ENCODE results near the gene ZNF778. TPM values are rescaled to one million over a fixed set of nuclear protein-coding genes. Genes with fewer than 3 reads are reported as not detected.

ZNF778 gene
- total RNA-seq, 2 experiments from 2014 or later: 4.3 to 6.2 TPM

DNA sequence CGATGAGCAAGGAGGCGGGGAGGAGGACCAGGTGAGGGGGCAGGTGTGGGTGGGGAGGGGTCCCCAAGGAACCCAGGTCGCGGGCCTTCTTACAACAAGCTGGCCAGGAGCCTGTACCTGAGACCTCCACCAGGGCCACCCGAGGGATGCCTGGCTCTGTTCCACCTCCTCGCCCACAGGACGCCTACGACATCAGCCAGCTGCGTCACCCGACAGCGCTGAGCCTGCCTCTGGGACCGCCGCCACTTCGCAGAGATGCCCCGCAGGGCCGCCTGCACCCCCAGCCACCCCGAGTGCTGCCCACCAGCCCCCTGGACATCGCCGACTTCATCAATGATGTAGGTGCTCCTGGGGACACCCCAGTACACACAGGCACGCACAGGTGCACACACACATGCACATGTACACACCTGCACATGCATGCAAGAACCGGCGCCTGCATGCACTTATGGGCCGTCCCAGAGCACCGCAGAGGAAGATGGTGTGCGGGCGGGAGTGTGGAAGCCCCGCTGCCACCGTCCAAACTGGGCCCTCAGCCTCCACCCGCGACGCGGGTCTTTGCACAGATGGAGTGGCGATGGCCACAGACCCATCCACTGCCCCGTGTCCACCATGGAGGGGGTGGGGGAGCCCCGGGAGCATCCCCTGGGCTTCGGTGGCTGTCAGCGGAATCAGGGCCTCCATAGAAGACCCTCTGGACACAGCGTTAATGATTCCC lies 23.8 kb upstream of the ZNF778 start:
- H3K36me3 Mint-ChIP-seq (ENCODE audit: low read depth): no peaks in the 10 kb centered on the region
- intact Hi-C loops (cut with micrococcal nuclease): no loop called here
- TF ChIP-seq CTCF (IDR thresholded peaks at IDR 0.05): no peak
- POLR2A ChIA-PET: no interaction called here
- no peaks in the 10 kb centered on the region for H3K4me1 Mint-ChIP-seq (ENCODE audit: low read depth)
- ATAC-seq (no peak), DNase-seq (no peak)
- H3K27me3 Mint-ChIP-seq: peaks cover under 1% of the 10 kb centered on the region
- CTCF ChIA-PET: no interaction called here
- H3K27ac Mint-ChIP-seq: no peak overlapping the region
- no peak overlapping the region for H3K4me3 Mint-ChIP-seq
- H3K9me3 Mint-ChIP-seq: no peaks in the 10 kb centered on the region

- Mint-ChIP-seq H3K27me3 (peaks cover 4% of the 10 kb centered on the region), H3K9me3 (no peaks in the 10 kb centered on the region), H3K4me1 (ENCODE audit: low read depth) (no peaks in the 10 kb centered on the region), H3K36me3 (ENCODE audit: low read depth) (no peaks in the 10 kb centered on the region), H3K4me3 (no peak overlapping the region), H3K27ac (no peak overlapping the region)
- no peak for ATAC-seq
- intact Hi-C loops (cut with micrococcal nuclease): no loop called here
- POLR2A ChIA-PET: no interaction called here
- TF ChIP-seq CTCF (IDR thresholded peaks at IDR 0.05): no peak
- no peak for DNase-seq
- CTCF ChIA-PET: no interaction called here
Observed at GRCh38 chr16:89194340-89195311, 22.9 kb upstream of the ZNF778 start.

DNA sequence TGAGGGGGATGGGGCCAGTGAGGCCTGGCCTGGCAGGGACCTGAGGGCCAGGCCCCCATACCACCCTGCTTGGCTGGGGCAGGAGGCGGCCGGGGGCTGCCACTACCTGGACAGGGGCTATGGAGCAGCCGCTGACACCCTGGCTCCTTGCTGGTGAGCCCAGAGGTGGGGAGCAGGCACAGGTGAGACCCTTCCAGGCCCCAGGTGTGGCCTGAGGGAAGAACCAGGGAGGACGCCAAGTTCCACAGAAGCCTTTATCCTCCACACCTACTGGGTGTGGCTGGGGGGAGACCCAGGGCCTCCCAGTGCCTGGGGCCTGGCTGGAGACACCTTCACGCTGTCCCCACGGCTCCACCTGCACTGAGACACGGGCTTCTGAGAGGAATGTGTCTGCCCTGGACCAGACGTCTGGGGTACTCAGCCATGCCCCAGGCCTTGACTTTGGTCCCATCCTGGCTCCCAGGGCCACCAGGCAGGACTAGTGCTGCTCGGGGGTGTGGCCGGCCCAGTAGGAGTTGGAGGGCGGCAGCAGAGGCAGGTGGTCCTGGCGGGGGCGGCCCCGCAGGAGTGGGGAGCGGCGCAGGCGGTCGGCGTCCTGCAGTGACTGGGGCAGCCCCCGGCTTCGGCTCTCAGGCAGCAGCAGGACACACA lies 21.9 kb upstream of the ZNF778 start:
- POLR2A ChIA-PET: no interaction called here
- DNase-seq (no peak), ATAC-seq (no peak)
- H3K27me3 Mint-ChIP-seq: peaks cover 13% of the 10 kb centered on the region
- H3K36me3 Mint-ChIP-seq (ENCODE audit: low read depth): no peaks in the 10 kb centered on the region
- intact Hi-C loops (cut with micrococcal nuclease): no loop called here
- peaks cover 6% of the 10 kb centered on the region for H3K4me1 Mint-ChIP-seq (ENCODE audit: low read depth)
- no peaks in the 10 kb centered on the region for H3K9me3 Mint-ChIP-seq
- CTCF ChIA-PET: no interaction called here
- H3K4me3 Mint-ChIP-seq: no peak overlapping the region
- no peak for TF ChIP-seq CTCF (IDR thresholded peaks at IDR 0.05)
- no peak overlapping the region for H3K27ac Mint-ChIP-seq

DNA sequence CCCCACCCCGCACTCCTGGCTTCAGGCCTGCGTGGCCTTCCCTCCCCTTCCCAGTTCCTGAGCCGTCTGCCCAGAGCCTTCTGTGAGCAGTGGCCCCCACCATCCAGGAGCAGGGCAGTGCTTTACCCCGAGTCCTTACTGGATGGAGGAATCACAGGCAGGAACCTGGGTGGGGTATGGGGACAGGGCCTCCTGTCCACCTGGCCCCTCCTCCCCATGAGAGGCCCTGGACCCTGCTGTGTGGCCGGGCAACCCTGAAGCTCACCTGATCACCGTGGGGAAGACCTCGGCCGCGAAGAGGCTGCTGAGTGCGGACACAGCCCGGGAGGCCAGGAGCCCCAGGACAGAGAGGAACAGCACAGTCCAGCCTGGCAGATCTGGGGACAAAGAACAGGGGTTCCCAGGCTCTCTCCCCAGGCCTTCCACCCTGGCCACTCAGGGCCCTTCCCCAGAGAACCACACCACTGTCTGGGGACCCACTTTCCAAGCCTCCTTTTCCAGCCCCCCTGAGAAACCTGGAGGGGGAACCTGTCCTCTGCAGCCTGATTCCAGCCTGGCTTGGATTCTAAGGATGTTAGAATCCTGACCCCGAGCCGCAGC lies 20.4 kb upstream of the ZNF778 start:
- Mint-ChIP-seq H3K27me3 (peaks cover 15% of the 10 kb centered on the region), H3K4me1 (ENCODE audit: low read depth) (peaks cover 8% of the 10 kb centered on the region), H3K27ac (no peak overlapping the region), H3K36me3 (ENCODE audit: low read depth) (no peaks in the 10 kb centered on the region), H3K4me3 (no peak overlapping the region), H3K9me3 (no peaks in the 10 kb centered on the region)
- no peak for DNase-seq
- CTCF ChIA-PET: no interaction called here
- POLR2A ChIA-PET: no interaction called here
- ATAC-seq: no peak
- intact Hi-C loops (cut with micrococcal nuclease): no loop called here
- TF ChIP-seq CTCF (IDR thresholded peaks at IDR 0.05): no peak

All from activated CD8-positive, alpha-beta T cell treated with anti-CD3 and anti-CD28 coated beads for 36 hours (primary cell).